ENCODE measurements around the gene AUTS2. TPM values are rescaled to one million over a fixed set of nuclear protein-coding genes. Genes with fewer than 3 reads are reported as not detected.

The AUTS2 gene
- total RNA-seq, 6 donors from 2014 or later = 38.9 to 151 (median 55.8) TPM

- DNase-seq = no peak
These were observed 138.0 kb downstream of the AUTS2 start for GRCh38 chr7:69736126-69736810.

DNA sequence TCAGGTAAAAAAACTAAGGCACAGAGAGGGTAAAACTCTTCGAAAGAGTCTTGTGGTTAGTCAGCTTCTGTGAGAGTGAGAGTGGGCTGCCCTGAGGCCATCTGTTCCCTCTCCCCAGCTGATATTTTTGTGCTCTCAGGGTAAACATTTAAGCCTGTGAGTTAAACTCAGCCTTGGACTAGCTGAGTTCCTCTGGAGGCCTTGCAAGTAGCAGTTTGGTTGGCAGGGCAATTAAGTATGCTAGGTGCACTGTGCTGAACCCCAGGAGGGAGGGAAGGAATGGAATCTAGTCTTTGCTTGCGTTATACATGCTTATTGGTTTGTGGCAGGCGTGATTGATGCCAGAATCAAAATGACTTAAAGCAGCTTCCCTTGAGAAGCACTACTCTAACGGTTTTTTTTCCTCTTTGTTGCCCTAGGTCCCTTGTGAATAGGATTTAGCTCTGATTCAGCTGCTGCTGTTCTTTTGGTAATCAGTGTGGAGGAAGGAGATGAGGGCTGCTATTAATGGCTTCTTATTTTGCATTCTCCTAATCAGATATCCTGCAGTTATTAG, 140.2 kb downstream of the AUTS2 start:
- H3K9me3 ChIP-seq = no peaks in the 10 kb centered on the region
- H3K36me3 ChIP-seq = no peaks in the 10 kb centered on the region
- peaks cover 5 to 10% (median 8%) of the 10 kb centered on the region in 4 donors for H3K4me1 ChIP-seq
- H3K27ac ChIP-seq = no peak overlapping the region
- 68 to 72% methylated on average over 4 of the region's 4 CpGs for WGBS, 2 donors
- ATAC-seq (ENCODE audit: low FRiP score in 2 of 2) = no peak
- H3K27me3 ChIP-seq = no peaks in the 10 kb centered on the region
- TF ChIP-seq EP300 (IDR thresholded peaks at IDR 0.05) (no peak), CTCF (IDR thresholded peaks at IDR 0.05) (no peak), POLR2AphosphoS5 (IDR thresholded peaks at IDR 0.05) (no peak), POLR2A (IDR thresholded peaks at IDR 0.05) (no peak)
- no peak overlapping the region for H3K4me3 ChIP-seq
- DNase-seq = no peak

More at GRCh38 chr7:69736126-69736810, 138.0 kb downstream of the AUTS2 start:
- ATAC-seq (ENCODE audit: low FRiP score in 2 of 2) = no peak
- Histone ChIP-seq H3K27me3 (no peaks in the 10 kb centered on the region), H3K27ac (no peak overlapping the region), H3K36me3 (no peaks in the 10 kb centered on the region), H3K4me3 (no peak overlapping the region), H3K4me1 (peaks cover 5 to 10% (median 8%) of the 10 kb centered on the region in 4 donors), H3K9me3 (no peaks in the 10 kb centered on the region)
- TF ChIP-seq EP300 (IDR thresholded peaks at IDR 0.05) (no peak), POLR2AphosphoS5 (IDR thresholded peaks at IDR 0.05) (no peak), CTCF (IDR thresholded peaks at IDR 0.05) (no peak), POLR2A (IDR thresholded peaks at IDR 0.05) (no peak)
- WGBS, 2 donors = 81 to 82% methylated on average over 3 of the region's 3 CpGs

DNA sequence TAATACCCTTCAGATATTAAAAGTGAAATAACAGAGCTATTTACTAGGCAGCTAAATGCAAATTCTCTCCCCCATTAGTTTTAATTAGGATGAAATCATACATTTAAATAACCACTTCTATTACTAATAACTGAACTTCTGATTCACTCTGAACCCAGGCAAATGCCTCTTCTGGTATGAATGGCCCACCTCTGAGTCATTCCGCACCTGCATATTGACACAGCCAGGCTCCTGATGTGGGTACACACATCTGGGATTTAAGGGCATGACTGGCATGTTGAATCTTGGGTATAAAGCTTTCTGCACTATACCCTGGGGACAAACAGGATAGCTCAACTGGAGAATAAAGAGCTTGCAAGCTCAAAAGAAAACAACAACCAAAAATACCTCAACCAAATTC, 140.9 kb downstream of the AUTS2 start:
- H3K4me3 ChIP-seq = no peak overlapping the region
- ATAC-seq (ENCODE audit: low FRiP score in 2 of 2) (no peak), DNase-seq (peak in 1 of 2 donors; percentile 28)
- no peak overlapping the region for H3K27ac ChIP-seq
- no peaks in the 10 kb centered on the region for H3K36me3 ChIP-seq
- no peak for TF ChIP-seq POLR2A (IDR thresholded peaks at IDR 0.05)
- no peak for TF ChIP-seq EP300 (IDR thresholded peaks at IDR 0.05)
- H3K27me3 ChIP-seq = no peaks in the 10 kb centered on the region
- WGBS, 2 donors = 71 to 82% methylated on average over 1 of the region's 1 CpG
- H3K4me1 ChIP-seq = peaks cover 5 to 10% (median 8%) of the 10 kb centered on the region in 4 donors
- H3K9me3 ChIP-seq = no peaks in the 10 kb centered on the region

DNA sequence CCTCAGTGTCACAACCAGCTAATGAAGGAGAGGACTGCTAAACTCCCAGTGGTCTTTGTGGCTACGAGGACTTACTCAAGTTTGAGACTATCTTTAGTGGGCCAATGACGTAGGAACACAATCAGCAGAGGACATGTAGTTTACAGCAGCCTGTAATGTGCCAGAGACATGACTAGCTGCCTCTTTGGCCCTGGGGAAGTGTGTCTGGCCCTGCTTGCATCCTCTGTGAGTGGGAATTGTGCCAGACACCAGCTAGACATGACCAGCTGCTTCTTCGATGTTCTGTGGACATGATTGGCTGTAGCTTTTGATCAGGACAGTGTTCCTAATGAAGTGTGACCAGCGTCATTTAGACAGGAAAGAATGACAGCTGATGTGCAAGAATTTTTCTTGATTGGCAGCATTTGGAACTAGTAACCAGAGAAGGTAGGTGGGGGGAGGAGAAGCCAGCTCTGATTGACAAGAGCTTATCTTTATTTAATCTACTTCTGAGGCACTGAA, 141.7 kb downstream of the AUTS2 start:
- Histone ChIP-seq H3K4me1 (peaks cover 5 to 10% (median 8%) of the 10 kb centered on the region in 4 donors), H3K4me3 (no peak overlapping the region), H3K36me3 (no peaks in the 10 kb centered on the region), H3K9me3 (no peaks in the 10 kb centered on the region), H3K27me3 (no peaks in the 10 kb centered on the region), H3K27ac (no peak overlapping the region)
- ATAC-seq (ENCODE audit: low FRiP score in 2 of 2) (peak in 1 of 2 donors; percentile 86), DNase-seq (no peak)
- TF ChIP-seq POLR2AphosphoS5 (IDR thresholded peaks at IDR 0.05) = no peak
- TF ChIP-seq CTCF (IDR thresholded peaks at IDR 0.05) = no peak
- no peak for TF ChIP-seq POLR2A (IDR thresholded peaks at IDR 0.05)
- no peak for TF ChIP-seq EP300 (IDR thresholded peaks at IDR 0.05)
- 30 to 42% methylated on average over 4 of the region's 4 CpGs for WGBS, 2 donors

DNA sequence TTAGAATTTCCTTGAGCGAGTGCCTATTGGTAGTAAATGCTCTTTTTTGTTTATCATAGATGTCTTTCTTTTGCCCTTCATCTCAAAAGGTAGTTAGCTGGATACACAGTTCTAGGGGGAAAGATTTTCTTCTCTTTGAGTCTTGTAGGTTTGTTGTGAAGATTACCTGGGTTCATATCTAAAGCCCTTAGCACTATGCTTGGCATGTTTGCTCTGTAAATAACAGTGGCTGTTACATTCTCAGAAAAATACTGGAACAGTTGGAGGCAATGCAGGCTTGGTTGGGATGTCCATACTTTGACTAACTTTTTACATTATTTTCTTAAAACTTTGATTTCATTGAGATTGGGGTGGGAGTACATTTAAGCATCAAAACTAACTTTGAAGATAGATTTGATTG, 144.0 kb downstream of the AUTS2 start:
- no peaks in the 10 kb centered on the region for H3K9me3 ChIP-seq
- TF ChIP-seq CTCF (IDR thresholded peaks at IDR 0.05) = no peak
- TF ChIP-seq EP300 (IDR thresholded peaks at IDR 0.05) = no peak
- TF ChIP-seq POLR2A (IDR thresholded peaks at IDR 0.05) = no peak
- no peak for TF ChIP-seq POLR2AphosphoS5 (IDR thresholded peaks at IDR 0.05)
- H3K4me1 ChIP-seq = peaks cover 5 to 19% (median 8%) of the 10 kb centered on the region in 4 donors
- no peak overlapping the region for H3K27ac ChIP-seq
- DNase-seq (no peak), ATAC-seq (ENCODE audit: low FRiP score in 2 of 2) (no peak)
- H3K27me3 ChIP-seq = no peaks in the 10 kb centered on the region
- no peak overlapping the region for H3K4me3 ChIP-seq
- H3K36me3 ChIP-seq = no peaks in the 10 kb centered on the region
- WGBS, 2 donors = 92 to 94% methylated on average over 1 of the region's 1 CpG
